Fibroblast of skin of left quadriceps (primary cell): ENCODE data around the gene OSTF1.

Experiments
- DNase-seq, 2 experiments: peaks; one replicate each; pipeline ENCODE4 v3.0.0-alpha.2; 2013; ENCODE audit warnings: low read depth in 2 of 2

Gene OSTF1

DNA sequence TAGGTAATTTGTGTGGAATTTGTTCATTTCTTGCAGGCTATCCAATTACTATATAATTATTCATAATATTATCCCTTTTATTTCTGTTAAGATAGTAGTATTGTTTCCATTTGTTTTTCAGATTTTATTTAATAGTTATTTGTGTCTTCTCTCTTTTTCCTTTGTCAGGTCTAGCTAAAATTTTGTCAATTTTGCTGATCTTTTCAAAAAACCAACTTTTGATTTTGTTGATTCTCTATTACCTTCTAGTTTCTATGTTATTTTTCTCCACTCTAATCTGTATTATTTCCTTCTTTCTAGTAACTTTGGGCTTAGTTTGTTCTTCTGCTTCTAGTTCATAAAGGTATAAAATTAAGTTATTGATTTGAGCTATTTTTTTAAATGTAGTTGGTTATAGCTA, 76.3 kb downstream of the OSTF1 start:
- no peak for DNase-seq

DNA sequence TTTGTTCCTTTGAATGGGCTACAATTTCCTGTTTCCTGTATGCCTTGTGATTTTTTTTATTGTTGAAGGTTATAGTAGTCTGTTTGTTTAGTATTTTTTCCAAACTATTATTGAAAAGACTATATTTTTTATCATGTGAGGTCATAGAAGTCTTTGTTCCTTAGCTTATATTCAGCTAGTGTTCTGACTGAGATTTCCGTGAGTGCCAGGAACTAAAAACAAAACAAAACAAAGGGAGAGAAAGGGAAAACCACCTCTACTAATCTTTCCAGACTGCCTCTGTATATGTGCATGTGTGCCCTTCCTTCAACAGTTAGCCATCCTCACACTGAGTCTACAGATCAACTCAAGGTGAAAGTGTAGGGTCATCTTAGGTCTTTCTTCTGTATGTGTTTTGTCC, 79.0 kb downstream of the OSTF1 start:
- DNase-seq, result no peak

DNA sequence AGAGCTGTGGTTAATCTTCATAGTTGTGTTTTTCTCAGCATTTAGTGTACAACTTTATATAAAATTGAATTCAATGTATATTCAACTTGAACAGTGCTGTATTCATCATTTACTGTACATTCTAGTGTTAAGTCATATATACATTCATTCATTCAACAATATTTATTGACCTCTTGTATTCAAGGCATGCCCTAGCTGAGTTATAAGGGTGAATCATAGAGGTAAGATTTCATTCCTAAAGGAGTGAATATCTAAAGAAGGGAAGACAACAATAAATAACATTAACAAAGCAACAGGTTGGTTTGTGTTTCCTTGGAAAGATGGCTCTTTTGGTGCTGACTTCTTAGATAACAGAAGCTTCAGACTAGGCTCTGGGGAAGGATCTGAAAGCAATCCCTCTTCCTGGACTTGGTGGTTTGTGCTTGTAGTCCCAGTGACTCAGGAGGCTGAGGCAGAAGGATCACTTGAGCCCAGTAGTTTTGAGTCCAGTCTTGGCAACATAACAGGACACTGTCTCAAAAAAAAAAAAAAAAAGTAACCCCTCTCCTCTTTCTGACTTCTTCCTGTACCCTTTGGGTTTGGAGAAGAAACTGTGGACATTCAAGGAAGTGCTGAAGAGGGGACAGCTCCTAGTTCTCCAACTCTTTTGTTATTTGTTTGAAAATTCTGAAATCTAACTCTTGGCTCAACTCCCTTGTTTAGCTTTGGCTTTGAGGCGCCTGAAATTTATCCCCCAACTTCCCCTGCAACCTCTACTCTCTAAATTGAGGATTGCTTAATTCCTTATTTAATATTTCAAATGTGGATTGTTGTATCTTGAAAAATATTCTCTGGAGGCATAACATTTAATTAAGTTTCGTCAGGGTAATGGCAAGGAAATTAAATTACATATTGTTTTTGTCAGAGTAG, 80.2 kb downstream of the OSTF1 start:
- no peak for DNase-seq

DNA sequence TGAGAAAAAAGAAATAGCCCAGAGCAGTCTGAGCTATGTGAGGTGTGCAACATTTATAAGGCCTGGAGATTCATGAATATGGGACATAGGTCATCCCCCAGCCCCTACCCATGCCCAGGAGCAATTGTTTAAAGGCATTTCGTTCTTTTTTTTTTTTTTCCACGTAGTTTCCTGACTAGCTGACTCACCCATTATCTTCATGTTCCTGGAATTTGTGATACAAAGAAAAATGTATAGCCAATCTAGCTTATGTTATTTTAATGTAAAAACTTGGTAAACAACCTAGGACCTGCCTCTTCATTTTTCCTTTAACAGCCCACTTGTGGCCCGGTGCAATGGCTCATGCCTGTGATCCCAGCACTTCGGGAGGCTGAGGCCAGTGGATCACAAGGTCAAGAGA, 81.3 kb downstream of the OSTF1 start:
- DNase-seq, result no peak

DNA sequence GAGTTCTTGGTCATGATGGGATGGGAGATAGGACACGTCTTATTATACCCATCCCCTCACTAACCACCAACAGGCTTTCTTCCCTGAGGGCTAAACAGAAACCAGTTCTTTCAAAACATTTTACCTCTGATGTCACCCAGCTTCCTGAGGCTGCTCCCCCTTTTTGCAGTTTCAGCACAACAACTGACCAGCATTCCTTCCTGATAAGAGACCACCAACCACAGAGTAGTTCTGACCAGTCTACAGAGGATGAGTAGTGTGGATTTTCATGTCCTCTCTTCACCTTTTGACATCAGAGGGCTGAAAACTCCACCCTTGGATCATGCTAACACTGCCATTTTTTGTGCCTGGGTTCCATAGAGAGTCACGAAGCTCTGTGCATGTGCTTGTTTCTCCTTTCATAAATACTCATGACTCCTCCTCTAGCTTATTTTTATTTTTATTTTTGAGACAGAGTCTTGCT, 82.6 kb downstream of the OSTF1 start:
- no peak for DNase-seq

DNA sequence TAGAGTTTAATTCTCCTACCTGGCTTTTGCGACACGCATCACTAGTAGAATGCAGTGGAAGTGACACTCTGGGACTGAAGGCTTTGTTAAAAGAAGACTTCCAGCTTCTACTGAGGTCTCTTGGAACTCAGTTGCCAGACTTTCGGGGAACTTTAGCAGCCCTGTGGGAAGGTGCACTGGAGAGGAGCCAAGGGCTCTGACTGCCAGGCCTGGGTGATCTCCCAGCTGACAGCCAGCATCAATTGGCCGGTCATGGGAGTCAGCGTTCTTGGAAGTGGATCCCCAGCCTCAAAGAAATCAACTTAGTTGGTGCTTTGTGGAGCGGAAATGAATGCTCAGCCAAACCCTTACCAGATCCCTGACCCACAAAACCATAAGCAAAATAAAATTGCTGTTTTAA, 87.1 kb downstream of the OSTF1 start:
- DNase-seq, result no peak

DNA sequence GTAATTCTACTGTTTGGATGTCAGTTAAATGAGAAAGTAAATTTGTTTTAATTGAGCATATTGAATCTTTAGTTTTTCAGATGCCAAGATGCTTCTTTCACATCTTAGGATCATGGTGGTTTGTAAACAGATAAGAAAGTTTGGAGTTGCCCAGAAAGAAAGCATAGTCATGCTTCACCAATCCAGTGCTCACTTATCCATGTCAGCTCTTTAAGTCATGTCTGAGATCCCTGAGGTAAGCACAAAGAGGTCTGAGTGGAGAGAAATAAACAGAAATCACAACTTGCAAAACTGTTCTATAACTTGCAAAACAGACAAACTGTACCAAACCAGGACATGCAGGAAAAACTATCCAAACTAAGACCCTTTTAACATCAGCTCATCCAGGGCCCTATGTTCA, 87.7 kb downstream of the OSTF1 start:
- DNase-seq, result no peak

DNA sequence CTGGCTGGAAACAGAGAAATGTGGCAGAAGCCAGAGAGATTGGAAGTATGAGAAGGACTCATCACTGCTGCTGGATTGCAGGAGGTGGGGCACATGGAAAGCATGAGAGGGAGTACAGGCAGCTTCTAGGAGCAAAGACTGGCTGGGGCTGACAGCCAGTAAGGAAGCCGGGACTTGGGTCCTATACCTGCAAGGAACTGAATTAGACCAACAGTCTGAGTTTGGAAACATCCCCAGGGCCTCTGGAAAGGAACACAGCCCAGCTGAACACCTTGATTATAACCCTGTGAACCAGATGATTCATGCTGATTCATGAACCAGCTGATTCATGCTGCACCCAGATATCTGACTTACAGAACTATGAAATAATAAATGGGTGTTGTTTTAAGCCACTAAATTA, 93.4 kb downstream of the OSTF1 start:
- DNase-seq, result no peak

DNA sequence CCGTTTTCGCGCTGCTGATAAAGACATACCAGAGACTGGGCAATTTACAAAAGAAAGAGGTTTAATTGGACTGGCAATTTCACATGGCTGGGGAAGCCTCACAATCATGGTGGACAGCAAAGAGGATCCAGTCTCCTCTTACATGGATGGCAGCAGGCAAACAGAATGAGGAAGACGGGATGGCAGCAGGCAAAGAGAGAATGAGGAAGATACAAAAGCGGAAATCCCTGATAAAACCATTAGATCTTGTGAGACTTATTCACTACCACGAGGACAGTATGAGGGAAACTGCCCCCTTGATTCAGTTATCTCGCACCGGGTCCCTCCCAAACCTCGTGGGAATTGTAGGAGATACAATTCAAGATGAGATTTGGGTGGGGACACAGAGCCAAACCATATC, 95.0 kb downstream of the OSTF1 start:
- DNase-seq, result no peak

DNA sequence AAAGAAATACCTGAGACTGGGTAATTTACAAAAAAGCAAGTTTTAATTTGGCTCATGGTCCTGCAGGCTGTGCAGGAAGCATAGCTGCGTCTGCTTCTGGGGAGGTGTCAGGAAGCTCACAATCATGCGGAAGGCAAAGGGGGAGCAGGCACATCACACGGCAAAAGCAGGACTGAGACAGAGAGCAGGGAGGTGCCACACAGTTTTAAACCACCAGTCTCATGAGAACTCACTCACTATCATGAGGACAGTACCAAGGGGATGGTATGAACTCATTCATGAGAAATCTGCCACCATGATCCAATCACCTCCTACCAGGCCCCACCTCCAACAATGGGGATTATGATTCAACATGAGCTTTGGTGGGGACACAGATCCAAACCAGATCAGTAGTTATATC, 96.2 kb downstream of the OSTF1 start:
- DNase-seq, result no peak

DNA sequence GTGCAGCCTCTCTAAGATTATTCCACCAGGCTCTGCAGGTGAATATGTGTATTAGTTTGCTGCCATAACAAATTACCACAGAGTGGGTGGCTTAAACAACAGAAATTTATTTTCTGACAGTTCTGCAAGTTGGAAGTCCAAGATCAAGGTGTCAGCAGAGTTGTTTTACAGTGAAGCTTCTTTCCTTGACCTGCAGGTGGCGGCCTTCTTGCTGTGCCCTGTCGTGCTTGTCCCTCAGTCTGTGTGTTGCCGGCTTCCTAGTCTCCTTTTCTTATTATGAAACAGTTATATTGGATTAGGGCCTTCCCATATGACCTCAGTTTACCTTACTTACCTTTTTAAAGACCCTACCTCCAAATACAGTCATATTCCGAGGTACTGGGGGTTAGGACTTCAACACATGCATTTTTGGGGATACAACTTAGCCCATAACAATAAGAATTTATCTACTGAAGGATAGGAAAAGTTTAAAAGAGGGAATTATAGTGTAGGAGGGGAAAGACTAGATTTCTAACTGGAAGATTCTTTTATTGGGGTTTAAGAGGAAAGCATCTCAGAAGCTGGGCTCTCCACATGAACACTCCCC, 97.4 kb downstream of the OSTF1 start:
- no peak for DNase-seq

DNA sequence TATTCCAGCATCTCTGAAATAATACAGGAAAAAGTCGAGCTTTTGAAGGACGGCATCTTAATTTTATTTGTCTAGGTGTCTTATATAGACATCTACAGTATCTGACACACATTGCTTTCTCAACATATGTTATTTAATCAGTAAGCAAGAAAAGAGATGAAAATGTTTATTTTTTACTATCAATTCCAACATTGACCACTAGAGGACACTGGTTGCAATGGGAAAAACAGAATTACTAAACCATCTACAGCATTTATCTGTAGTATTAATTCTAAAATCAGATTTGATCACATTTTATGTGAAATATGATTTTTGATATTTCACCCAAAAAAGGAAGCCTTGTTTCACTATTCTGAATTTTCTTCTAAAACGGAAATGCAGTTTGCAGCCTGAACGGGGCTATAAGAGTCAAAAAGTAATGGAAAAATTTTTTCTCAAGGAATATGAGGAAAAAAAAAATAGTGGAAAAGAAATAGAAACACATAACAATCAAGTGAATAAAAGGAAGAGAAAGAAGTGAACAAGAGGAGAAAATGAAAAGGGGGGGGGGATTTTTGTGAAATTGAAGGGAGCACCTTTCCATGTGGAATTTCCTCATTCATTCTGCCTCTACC, 98.6 kb downstream of the OSTF1 start:
- no peak for DNase-seq

DNA sequence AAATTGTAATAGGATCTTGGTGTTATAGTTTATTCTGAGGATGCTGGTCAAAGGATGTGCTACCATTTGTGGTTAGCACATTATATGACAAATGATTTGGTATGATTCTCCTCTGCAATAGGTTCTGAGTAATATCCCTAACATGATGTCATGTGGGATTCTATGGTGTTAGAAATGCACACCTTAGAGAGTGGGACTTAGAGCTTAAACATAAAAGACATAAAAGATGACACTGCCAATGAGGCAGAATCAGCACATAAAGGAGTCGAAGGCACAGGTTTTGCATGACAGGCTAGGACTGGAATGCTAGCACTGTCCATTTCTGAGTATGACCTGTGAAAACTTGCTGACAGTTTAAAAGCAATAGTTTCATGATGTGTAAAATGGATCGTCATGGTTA, 100.4 kb downstream of the OSTF1 start:
- no peak for DNase-seq

DNA sequence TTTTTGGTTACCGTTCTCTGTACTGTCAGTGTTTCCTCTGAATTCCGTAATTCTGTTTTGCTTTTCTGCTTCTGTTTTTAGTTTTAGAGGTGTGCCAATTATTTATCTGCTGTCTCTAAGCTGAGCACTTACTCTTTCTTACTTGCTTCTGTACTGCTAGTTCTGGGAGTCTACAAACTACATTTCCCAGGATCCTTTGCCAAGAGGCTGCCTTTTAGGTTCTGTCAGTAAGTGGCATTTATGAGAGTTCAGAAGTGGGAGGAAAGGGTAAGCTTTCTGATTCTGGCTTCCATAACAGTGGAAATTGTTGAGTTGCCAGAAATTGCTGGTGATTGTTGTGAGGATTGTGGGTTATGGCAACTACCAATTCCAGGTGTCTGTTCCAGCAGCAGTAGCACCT, 102.4 kb downstream of the OSTF1 start:
- DNase-seq, result no peak
